ENCODE data around the gene AIG1. TPM values are rescaled to one million over a fixed set of nuclear protein-coding genes. Genes with fewer than 3 reads are reported as not detected.
A peak's percentile ranks its signal among the peaks of the same experiment; 100 is the strongest.

AIG1 gene
- total RNA-seq, 4 donors from 2014 or later = 18.1 to 47.3 (median 22.9) TPM

DNA sequence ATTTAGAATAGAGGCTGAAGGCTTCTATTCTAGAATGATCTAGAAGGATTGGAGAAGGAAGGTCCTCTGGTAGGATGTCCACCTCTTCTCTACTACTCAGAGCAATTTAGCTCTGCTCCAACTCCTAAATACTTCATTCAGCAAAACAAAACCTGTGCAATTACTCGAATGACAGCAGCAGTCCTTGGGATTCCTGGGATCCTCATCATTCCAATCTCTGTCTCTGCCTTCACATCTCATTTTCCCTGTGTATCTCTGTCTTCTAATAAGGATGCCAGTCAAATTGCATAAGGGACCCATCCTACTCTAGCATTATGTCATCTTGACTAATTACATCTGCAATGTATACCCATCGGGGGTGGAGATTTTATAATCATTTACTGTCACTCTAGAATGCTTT lies 5.5 kb upstream of the AIG1 start:
- DNase-seq (ENCODE audit: low spot score) (no peak), ATAC-seq (ENCODE audit: low FRiP score) (no peak)
- TF ChIP-seq, protein P1, sequence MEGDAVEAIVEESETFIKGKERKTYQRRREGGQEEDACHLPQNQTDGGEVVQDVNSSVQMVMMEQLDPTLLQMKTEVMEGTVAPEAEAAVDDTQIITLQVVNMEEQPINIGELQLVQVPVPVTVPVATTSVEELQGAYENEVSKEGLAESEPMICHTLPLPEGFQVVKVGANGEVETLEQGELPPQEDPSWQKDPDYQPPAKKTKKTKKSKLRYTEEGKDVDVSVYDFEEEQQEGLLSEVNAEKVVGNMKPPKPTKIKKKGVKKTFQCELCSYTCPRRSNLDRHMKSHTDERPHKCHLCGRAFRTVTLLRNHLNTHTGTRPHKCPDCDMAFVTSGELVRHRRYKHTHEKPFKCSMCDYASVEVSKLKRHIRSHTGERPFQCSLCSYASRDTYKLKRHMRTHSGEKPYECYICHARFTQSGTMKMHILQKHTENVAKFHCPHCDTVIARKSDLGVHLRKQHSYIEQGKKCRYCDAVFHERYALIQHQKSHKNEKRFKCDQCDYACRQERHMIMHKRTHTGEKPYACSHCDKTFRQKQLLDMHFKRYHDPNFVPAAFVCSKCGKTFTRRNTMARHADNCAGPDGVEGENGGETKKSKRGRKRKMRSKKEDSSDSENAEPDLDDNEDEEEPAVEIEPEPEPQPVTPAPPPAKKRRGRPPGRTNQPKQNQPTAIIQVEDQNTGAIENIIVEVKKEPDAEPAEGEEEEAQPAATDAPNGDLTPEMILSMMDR (IDR thresholded peaks at IDR 0.05) = no peak

DNA sequence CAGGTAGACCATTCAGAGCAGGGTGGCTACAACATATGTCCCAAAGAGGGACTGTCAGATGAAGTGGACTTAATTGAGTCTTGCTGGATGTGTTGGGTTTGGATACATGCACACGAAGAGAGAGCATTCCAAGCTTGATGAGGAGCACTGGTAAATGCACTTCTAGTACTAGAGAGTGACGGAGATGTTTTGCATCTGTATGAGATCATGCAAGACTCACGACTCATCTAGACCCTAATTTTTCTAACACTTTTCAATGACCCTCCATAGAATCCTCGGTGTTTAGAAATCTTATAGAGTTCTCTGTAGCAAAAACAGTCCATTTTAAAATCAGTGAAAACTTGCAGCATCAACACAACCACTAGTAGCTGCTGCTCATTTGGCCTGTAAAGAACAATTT lies 4.8 kb upstream of the AIG1 start:
- TF ChIP-seq, protein P1 (IDR thresholded peaks at IDR 0.05) = no peak
- DNase-seq (ENCODE audit: low spot score) (no peak), ATAC-seq (ENCODE audit: low FRiP score) (no peak)

DNA sequence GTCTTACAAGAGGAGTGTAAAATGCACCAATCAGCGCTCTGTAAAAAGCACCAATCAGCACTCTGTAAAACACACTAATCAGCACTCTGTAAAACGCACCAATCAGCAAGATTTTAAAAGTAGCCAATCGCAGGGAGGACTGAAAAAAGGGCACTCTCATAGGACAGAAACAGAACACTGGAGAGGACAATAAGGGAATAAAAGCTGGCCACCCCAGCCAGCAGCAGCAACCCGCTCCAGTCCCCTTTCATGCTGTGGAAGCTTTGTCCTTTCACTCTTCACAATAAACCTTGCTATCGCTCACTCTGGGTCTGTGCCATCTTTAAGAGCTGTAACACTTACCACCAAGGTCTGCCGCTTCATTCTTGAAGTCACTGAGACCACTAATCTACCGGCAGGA lies 1.7 kb upstream of the AIG1 start:
- DNase-seq (ENCODE audit: low spot score) (no peak), ATAC-seq (ENCODE audit: low FRiP score) (no peak)
- TF ChIP-seq, protein P1 (IDR thresholded peaks at IDR 0.05) = no peak

DNA sequence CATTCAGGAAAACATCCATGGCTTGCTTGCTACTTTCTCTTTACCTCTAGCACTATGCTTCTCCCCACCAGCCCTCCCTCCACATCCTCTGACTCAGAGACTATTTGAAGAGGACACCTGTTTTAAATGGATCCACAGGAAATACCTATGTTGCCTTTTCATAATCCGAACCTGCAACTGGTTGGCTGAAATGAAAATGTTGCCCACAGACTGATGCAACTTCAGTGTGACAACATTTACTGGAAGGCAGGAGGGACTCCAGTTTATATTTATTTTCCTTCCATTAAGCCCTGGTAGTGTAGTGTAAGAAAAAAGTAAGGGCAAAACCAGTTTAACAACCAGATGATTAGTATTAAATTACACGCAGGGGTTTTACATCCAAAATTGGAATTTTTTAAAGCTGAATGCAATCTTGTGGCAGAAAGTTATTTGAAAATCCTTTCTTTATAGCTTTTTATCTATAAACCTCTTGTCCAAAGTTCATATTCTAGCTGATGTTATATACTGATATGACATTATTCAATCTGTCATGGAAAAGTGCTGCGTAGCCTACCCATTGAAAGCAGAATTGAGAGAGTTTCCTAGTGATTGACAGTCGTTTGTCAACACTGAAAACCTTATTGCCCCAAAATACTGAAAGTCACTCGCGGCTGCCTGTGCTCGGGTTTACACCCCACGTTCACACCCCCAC lies 881 bp upstream of the AIG1 start:
- DNase-seq (ENCODE audit: low spot score) = no peak

DNA sequence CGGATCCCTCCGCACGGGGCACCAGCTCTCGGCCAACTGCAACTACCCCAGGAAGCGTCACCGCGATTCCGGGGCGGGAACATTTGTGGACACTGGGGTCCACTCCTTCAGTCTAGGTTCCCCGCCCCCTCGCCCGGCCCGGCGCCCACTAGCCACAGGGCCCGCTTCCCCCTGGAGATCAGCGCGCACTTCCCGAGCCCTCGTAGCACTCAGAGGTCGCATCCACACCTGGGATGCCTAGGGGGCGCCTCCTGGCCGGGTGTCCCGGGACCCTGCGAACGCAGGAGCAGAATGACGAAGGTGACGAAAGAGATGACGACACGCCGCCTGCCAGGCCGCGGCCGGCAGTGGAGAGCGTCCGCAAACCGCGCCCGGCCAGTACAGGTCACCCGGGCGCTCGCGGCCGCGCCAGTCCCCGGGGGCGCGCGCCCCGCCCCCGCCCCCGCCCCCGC lies 309 bp upstream of the AIG1 start:
- peak; percentile 71 for DNase-seq (ENCODE audit: low spot score)
- TF ChIP-seq, protein P1 (IDR thresholded peaks at IDR 0.05) = no peak
- peak; percentile 87 for ATAC-seq (ENCODE audit: low FRiP score)

More for the DNA sequence above, 881 bp upstream of the AIG1 start:
- ATAC-seq (ENCODE audit: low FRiP score) = peak; percentile 64
- TF ChIP-seq, protein P1 (IDR thresholded peaks at IDR 0.05) = no peak

DNA sequence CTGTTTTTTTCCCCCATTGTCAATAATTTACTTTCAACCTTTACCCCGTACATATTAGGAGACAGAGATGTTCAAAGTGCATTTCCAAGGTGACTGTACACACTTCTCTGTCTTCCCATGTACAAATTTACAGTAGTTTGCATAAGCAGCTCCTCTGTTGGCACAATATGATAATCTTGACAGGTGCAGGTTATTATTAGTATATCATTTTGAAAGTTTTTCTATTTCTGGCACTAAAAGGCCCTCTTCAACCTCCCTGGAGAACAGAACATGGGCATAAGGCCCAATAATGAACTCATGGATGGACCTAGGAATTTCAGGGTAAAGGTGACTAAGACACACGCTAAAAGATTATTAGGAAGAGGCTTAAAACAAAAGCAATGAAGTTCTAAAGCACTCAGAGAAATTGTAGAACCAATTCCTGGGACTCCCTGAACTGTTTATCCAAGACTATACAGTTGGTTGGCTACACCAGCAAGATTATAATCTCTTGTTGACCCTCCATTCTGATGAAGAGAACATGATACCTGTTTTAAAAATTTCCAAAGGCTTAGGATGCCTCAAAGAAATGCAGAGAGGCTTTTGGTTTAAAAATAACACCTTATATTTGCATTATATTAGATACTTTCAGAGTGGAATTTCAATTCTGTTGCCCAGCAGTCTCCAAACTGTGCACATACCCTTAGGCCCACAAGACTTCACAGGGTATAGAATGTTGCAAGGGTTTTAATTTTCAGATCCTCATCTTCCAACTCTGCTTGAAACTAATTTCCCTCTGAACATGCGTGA lies 1.1 kb downstream of the AIG1 start:
- DNase-seq (ENCODE audit: low spot score) (no peak), ATAC-seq (ENCODE audit: low FRiP score) (peak; percentile 23)

More for the DNA sequence above, 1.1 kb downstream of the AIG1 start:
- TF ChIP-seq, protein P1 (IDR thresholded peaks at IDR 0.05) = no peak

Data from omental fat pad (tissue), 4 donors.